ENCODE data around the gene CPA4. TPM values are rescaled to one million over a fixed set of nuclear protein-coding genes. Genes with fewer than 3 reads are reported as not detected.

Gene CPA4
- total and polyA plus RNA-seq, 2 experiments from 2014 or later = not detected

GRCh38 chr7:130298544-130299326 lies 5.8 kb downstream of the CPA4 start:
- Mint-ChIP-seq H3K27me3 (ENCODE audit: insufficient read depth, low read depth, poor library complexity) (peaks cover 9% of the 10 kb centered on the region), H3K9me3 (no peaks in the 10 kb centered on the region; the same call in 2 of the 3 replicates), H3K36me3 (ENCODE audit: low read depth) (no peaks in the 10 kb centered on the region), H3K4me1 (no peaks in the 10 kb centered on the region), H3K27ac (no peak overlapping the region), H3K4me3 (no peak overlapping the region)
- Histone ChIP-seq H3K36me3 (ENCODE audit: insufficient read depth) (no peaks in the 10 kb centered on the region), H3K9me2 (ENCODE audit: insufficient read depth) (no peaks in the 10 kb centered on the region), H3K4me1 (ENCODE audit: insufficient read depth) (no peaks in the 10 kb centered on the region), H3K79me2 (replicated peaks; ENCODE audit: insufficient read depth) (no peaks in the 10 kb centered on the region), H2AFZ (no peak overlapping the region), H3K4me3 (no peak overlapping the region), H3K27me3 (ENCODE audit: insufficient read depth) (no peaks in the 10 kb centered on the region), H3F3A (replicated peaks; ENCODE audit: low read depth) (no peaks in the 10 kb centered on the region), H3K4me2 (no peak overlapping the region), H4K20me1 (replicated peaks; ENCODE audit: insufficient read depth) (no peaks in the 10 kb centered on the region), H3K27ac (ENCODE audit: low read depth) (no peak overlapping the region)
- ATAC-seq = no peak
- TF ChIP-seq STAT1 (IDR thresholded peaks at IDR 0.05; ENCODE audit: unreplicated experiment) = no peak
- TF ChIP-seq EZH2phosphoT487 (IDR thresholded peaks at IDR 0.05; ENCODE audit: unreplicated experiment) = no peak
- TF ChIP-seq ZNF331 (CRISPR knock-in tag; IDR thresholded peaks at IDR 0.05; ENCODE audit: low read depth) = no peak
- TF ChIP-seq REST (IDR thresholded peaks at IDR 0.05; ENCODE audit: unreplicated experiment) = no peak
- TF ChIP-seq ETS1 (IDR thresholded peaks at IDR 0.05) = no peak
- TF ChIP-seq NANOG (IDR thresholded peaks at IDR 0.05; ENCODE audit: borderline replicate concordance) = no peak
- no peak for TF ChIP-seq POLR2AphosphoS5 (IDR thresholded peaks at IDR 0.05; ENCODE audit: low read depth)
- TF ChIP-seq CTCF (conservative IDR thresholded peaks at IDR 0.05; ENCODE audit: low read depth in 2 of 2) = no peak
- no peak for TF ChIP-seq ZNF462 (CRISPR knock-in tag; IDR thresholded peaks at IDR 0.05)
- no peak for TF ChIP-seq EZH2 (IDR thresholded peaks at IDR 0.05; ENCODE audit: low read depth, unreplicated experiment)
- TF ChIP-seq ZNF114 (CRISPR knock-in tag; IDR thresholded peaks at IDR 0.05) = no peak
- TF ChIP-seq JUNB (IDR thresholded peaks at IDR 0.05; ENCODE audit: unreplicated experiment) = no peak
- no peak for TF ChIP-seq CREB1 (CRISPR knock-in tag; IDR thresholded peaks at IDR 0.05; ENCODE audit: low read depth)
- no peak for DNase-seq (ENCODE audit: low spot score)

Measured in GM23338 (cell line).